Mesodermal cell (in vitro differentiated cells): ENCODE measurements around the gene CRK.
"Not testable (repeated sequence)": the region's sequence is repeated elsewhere in the genome, so short reads cannot be mapped to it uniquely, and the experiment has no call there.

ENCODE experiments used
- H3K27ac ChIP-seq: 2 replicates; pipeline ENCODE4 v1.7.0; 2013; ENCODE audit warnings: mild to moderate bottlenecking, low read depth, low read length, moderate library complexity; ENCODE audit not compliant: severe bottlenecking
- H3K36me3 ChIP-seq: 2 replicates; pipeline ENCODE4 v1.7.1; 2013; ENCODE audit warnings: mild to moderate bottlenecking, low read length, moderate library complexity; ENCODE audit not compliant: control insufficient read depth, insufficient read depth
- H3K4me1 ChIP-seq: one replicate; pipeline ENCODE4 v1.7.1; 2013; ENCODE audit warnings: mild to moderate bottlenecking, low read length; ENCODE audit not compliant: insufficient read depth, control insufficient read depth, poor library complexity, severe bottlenecking
- H3K4me3 ChIP-seq: 2 replicates; pipeline ENCODE4 v1.7.0; 2013; ENCODE audit warnings: low read length, control low read depth, mild to moderate bottlenecking; ENCODE audit not compliant: insufficient read depth, poor library complexity, severe bottlenecking; ENCODE audit errors: extremely low read depth
- H3K9me3 ChIP-seq: 2 replicates; pipeline ENCODE4 v1.7.1; 2013; ENCODE audit warnings: mild to moderate bottlenecking, low read length, moderate library complexity; ENCODE audit not compliant: control insufficient read depth
- WGBS, 2 experiments: methylation state at CpG; one replicate each; pipeline ENCODE4 v1.1.5; 2013; ENCODE audit warnings: missing lambda C conversion rate in 2 of 2; ENCODE audit not compliant: insufficient coverage in 2 of 2; 5-methylcytosine and 5-hydroxymethylcytosine counted together

The CRK gene

GRCh38 chr17:1399679-1400512 is 56.1 kb downstream of the CRK start, which contains the start of gene YWHAE:
YWHAE (minus strand) TSS chr17:1400222; CDS start chr17:1400110, 112 bp downstream.
- H3K36me3 ChIP-seq = peaks cover 35% of the 10 kb centered on the region
- peak within 1 kb of the TSS; percentile 99 for H3K27ac ChIP-seq
- H3K9me3 ChIP-seq = no peaks in the 10 kb centered on the region
- peaks cover 7% of the 10 kb centered on the region for H3K4me1 ChIP-seq
- 0 to 1% methylated on average over 57 to 66 of the region's 82 CpGs for WGBS, 2 experiments
- peak within 1 kb of the TSS; percentile 95 for H3K4me3 ChIP-seq

GRCh38 chr17:1398931-1399678 is 56.9 kb downstream of the CRK start:
- WGBS, 2 experiments = 0% methylated on average over 32 to 34 of the region's 41 CpGs

GRCh38 chr17:1398028-1398427 is 58.0 kb downstream of the CRK start:
- WGBS, 2 experiments = no CpG with 5 or more reads among the region's 2 CpGs
- Histone ChIP-seq H3K4me3 (peak overlapping the region; percentile 95), H3K4me1 (peaks cover 16% of the 10 kb centered on the region), H3K36me3 (peaks cover 46% of the 10 kb centered on the region), H3K9me3 (no peaks in the 10 kb centered on the region), H3K27ac (peak overlapping the region; percentile 99)

More at GRCh38 chr17:1398931-1399678, 56.9 kb downstream of the CRK start:
- Histone ChIP-seq H3K27ac (peak overlapping the region; percentile 99), H3K4me3 (peak overlapping the region; percentile 95), H3K4me1 (peaks cover 13% of the 10 kb centered on the region), H3K36me3 (peaks cover 41% of the 10 kb centered on the region), H3K9me3 (no peaks in the 10 kb centered on the region)

- peaks cover 51% of the 10 kb centered on the region for H3K36me3 ChIP-seq
- not testable (repeated sequence) for H3K9me3 ChIP-seq, H3K27ac ChIP-seq, H3K4me3 ChIP-seq
- 96 to 97% methylated on average over 19 to 26 of the region's 26 CpGs for WGBS, 2 experiments
- peaks cover 28% of the 10 kb centered on the region for H3K4me1 ChIP-seq
Measured at GRCh38 chr17:1395876-1396665, 60.0 kb downstream of the CRK start.

- no peak overlapping the region for H3K27ac ChIP-seq
Measured at GRCh38 chr17:1391577-1391976, 64.5 kb downstream of the CRK start.

GRCh38 chr17:1390432-1391367 is 65.3 kb downstream of the CRK start:
- Histone ChIP-seq H3K9me3 (no peaks in the 10 kb centered on the region), H3K4me3 (no peak overlapping the region), H3K27ac (no peak overlapping the region), H3K36me3 (peaks cover 55% of the 10 kb centered on the region), H3K4me1 (peaks cover 25% of the 10 kb centered on the region)
- 79 to 90% methylated on average over 3 to 4 of the region's 6 CpGs for WGBS, 2 experiments

More at GRCh38 chr17:1391577-1391976, 64.5 kb downstream of the CRK start:
- Histone ChIP-seq H3K36me3 (peaks cover 55% of the 10 kb centered on the region), H3K4me3 (peak overlapping the region; percentile 7), H3K4me1 (peaks cover 29% of the 10 kb centered on the region), H3K9me3 (no peaks in the 10 kb centered on the region)
- 91 to 97% methylated on average over 9 of the region's 9 CpGs for WGBS, 2 experiments

- Histone ChIP-seq H3K36me3 (peaks cover 59% of the 10 kb centered on the region), H3K4me1 (peaks cover 14% of the 10 kb centered on the region)
- not testable (repeated sequence) for H3K4me3 ChIP-seq, H3K9me3 ChIP-seq, H3K27ac ChIP-seq
- 83 to 90% methylated on average over 13 to 18 of the region's 22 CpGs for WGBS, 2 experiments
Measured at GRCh38 chr17:1387490-1388227, 68.4 kb downstream of the CRK start.

GRCh38 chr17:1386675-1387190 is 69.3 kb downstream of the CRK start:
- 88 to 90% methylated on average over 5 of the region's 8 CpGs for WGBS, 2 experiments
- not testable (repeated sequence) for H3K27ac ChIP-seq
- H3K36me3 ChIP-seq = peaks cover 55% of the 10 kb centered on the region

GRCh38 chr17:1386265-1386664 is 69.8 kb downstream of the CRK start:
- H3K4me1 ChIP-seq = peaks cover 7% of the 10 kb centered on the region
- H3K9me3 ChIP-seq = no peaks in the 10 kb centered on the region
- 100% methylated on average over 1 of the region's 2 CpGs; no CpG with 5 or more reads in 1 of the 2 experiments for WGBS, 2 experiments
- no peak overlapping the region for H3K27ac ChIP-seq
- H3K36me3 ChIP-seq = peaks cover 60% of the 10 kb centered on the region
- no peak overlapping the region for H3K4me3 ChIP-seq

More at GRCh38 chr17:1386675-1387190, 69.3 kb downstream of the CRK start:
- H3K9me3 ChIP-seq, H3K4me3 ChIP-seq: not testable (repeated sequence)
- H3K4me1 ChIP-seq = peaks cover 11% of the 10 kb centered on the region
